Measurements from ENCODE around the gene SFMBT2.

DNA sequence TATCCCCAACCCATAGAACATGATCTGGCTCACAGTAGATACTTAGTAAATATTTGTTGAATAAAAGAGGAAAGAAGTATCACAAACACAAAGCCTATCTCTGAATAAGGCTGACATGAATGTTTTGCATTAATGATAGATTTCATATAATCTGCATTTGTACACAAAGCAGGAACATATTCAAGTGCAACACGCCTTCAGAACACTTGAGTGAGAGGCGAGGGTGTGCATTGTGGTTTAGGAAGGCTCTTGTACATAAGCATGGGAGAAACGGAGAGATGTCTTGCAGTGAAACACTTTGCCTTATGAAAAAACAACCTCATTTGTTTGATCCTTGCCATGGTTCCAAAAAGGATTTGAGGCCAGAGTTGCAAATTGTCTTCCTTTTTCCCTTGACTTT lies 14.1 kb upstream of the SFMBT2 start:
- TF ChIP-seq, protein P1, sequence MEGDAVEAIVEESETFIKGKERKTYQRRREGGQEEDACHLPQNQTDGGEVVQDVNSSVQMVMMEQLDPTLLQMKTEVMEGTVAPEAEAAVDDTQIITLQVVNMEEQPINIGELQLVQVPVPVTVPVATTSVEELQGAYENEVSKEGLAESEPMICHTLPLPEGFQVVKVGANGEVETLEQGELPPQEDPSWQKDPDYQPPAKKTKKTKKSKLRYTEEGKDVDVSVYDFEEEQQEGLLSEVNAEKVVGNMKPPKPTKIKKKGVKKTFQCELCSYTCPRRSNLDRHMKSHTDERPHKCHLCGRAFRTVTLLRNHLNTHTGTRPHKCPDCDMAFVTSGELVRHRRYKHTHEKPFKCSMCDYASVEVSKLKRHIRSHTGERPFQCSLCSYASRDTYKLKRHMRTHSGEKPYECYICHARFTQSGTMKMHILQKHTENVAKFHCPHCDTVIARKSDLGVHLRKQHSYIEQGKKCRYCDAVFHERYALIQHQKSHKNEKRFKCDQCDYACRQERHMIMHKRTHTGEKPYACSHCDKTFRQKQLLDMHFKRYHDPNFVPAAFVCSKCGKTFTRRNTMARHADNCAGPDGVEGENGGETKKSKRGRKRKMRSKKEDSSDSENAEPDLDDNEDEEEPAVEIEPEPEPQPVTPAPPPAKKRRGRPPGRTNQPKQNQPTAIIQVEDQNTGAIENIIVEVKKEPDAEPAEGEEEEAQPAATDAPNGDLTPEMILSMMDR (IDR thresholded peaks at IDR 0.05), result no peak
- TF ChIP-seq POLR2A (IDR thresholded peaks at IDR 0.05), result no peak

Measured in body of pancreas (tissue), 4 donors.